Karpas-422 (cell line): ENCODE results near the gene SPATA6L. TPM values are rescaled to one million over a fixed set of nuclear protein-coding genes. Genes with fewer than 3 reads are reported as not detected.

ENCODE experiments used
- DNase-seq: peaks from one replicate; pipeline ENCODE4 v3.0.0-alpha.2; 2015
- H2AFZ ChIP-seq: fragments of 200-600 bp; sonication (generic); 2 replicates; pipeline ENCODE4 v1.6.1; 2014; ENCODE audit warnings: antibody characterized with exemption, low read length, mixed read lengths
- H3K27ac ChIP-seq: fragments of 200-600 bp; sonication (generic); 2 replicates; pipeline ENCODE4 v1.5.1; 2014; ENCODE audit warnings: mild to moderate bottlenecking, low read length, moderate library complexity
- H3K27me3 ChIP-seq: fragments of 200-600 bp; sonication (generic); 2 replicates; pipeline ENCODE4 v1.6.1; 2014; ENCODE audit warnings: low read length, mixed read lengths
- H3K36me3 ChIP-seq: fragments of 200-600 bp; sonication (generic); 2 replicates; pipeline ENCODE4 v1.6.1; 2014; ENCODE audit warnings: low read length, mixed read lengths; ENCODE audit not compliant: insufficient read depth
- H3K4me1 ChIP-seq: fragments of 200-600 bp; sonication (generic); 2 replicates; pipeline ENCODE4 v1.6.1; 2014; ENCODE audit warnings: mild to moderate bottlenecking, low read length, mixed read lengths
- H3K4me2 ChIP-seq: fragments of 200-600 bp; sonication (generic); 2 replicates; pipeline ENCODE4 v1.6.1; 2014; ENCODE audit warnings: low read length, low read depth, mild to moderate bottlenecking; ENCODE audit not compliant: poor library complexity, severe bottlenecking
- H3K4me3 ChIP-seq: fragments of 200-600 bp; sonication (generic); 2 replicates; pipeline ENCODE4 v1.5.1; 2014; ENCODE audit warnings: mild to moderate bottlenecking, antibody characterized with exemption, low read length, mixed read lengths
- H3K79me2 ChIP-seq: fragments of 200-600 bp; sonication (generic); 2 replicates; pipeline ENCODE4 v1.6.1; 2014; ENCODE audit warnings: mild to moderate bottlenecking, low read length, mixed read lengths
- H3K9ac ChIP-seq: fragments of 200-600 bp; sonication (generic); 2 replicates; pipeline ENCODE4 v1.6.0; 2014; ENCODE audit warnings: low read length
- H3K9me2 ChIP-seq: fragments of 200-600 bp; sonication (generic), shearing (Covaris generic); replicated peaks from 2 replicates; pipeline ENCODE4 v1.6.0; 2014; ENCODE audit warnings: mild to moderate bottlenecking, low read length, moderate library complexity; ENCODE audit not compliant: insufficient read depth
- H3K9me3 ChIP-seq: fragments of 300-700, 200-600 bp; sonication (generic); 2 replicates; pipeline ENCODE4 v1.6.1; 2014; ENCODE audit warnings: low read length, mixed read lengths
- H4K20me1 ChIP-seq: fragments of 200-600 bp; sonication (generic); 2 replicates; pipeline ENCODE4 v1.6.1; 2014; ENCODE audit warnings: mild to moderate bottlenecking, antibody characterized with exemption, low read length, low read depth; ENCODE audit not compliant: insufficient read depth
- total RNA-seq: library from RNA; depleted of rRNA; stranded (reverse); fragments of >200 nt; shearing (Covaris generic); gene quantifications from 2 replicates; pipeline ENCODE4 v1.2.3, GENCODE V29; 2014; ENCODE audit warnings: low replicate concordance

Gene SPATA6L
- total RNA-seq, 1 experiment from 2014 or later: 0.22 TPM

GRCh38 chr9:4596165-4596922 lies 69.9 kb downstream of the SPATA6L start:
- Histone ChIP-seq H3K27me3 (no peaks in the 10 kb centered on the region), H3K9me3 (no peaks in the 10 kb centered on the region), H2AFZ (no peak overlapping the region), H3K9me2 (no peaks in the 10 kb centered on the region), H3K79me2 (no peaks in the 10 kb centered on the region), H3K27ac (no peak overlapping the region), H3K4me2 (no peak overlapping the region), H3K4me3 (no peak overlapping the region), H3K9ac (no peak overlapping the region), H3K4me1 (no peaks in the 10 kb centered on the region), H3K36me3 (no peaks in the 10 kb centered on the region), H4K20me1 (no peaks in the 10 kb centered on the region)
- no peak for DNase-seq

- H3K4me1 ChIP-seq: no peaks in the 10 kb centered on the region
- H3K27ac ChIP-seq: no peak overlapping the region
- H3K4me2 ChIP-seq: no peak overlapping the region
Measured at GRCh38 chr9:4594994-4595393, 71.3 kb downstream of the SPATA6L start.

GRCh38 chr9:4594545-4594944 lies 71.7 kb downstream of the SPATA6L start:
- no peaks in the 10 kb centered on the region for H3K27me3 ChIP-seq

More at GRCh38 chr9:4594994-4595393, 71.3 kb downstream of the SPATA6L start:
- DNase-seq: no peak
- no peaks in the 10 kb centered on the region for H3K9me2 ChIP-seq
- no peak overlapping the region for H3K9ac ChIP-seq
- H4K20me1 ChIP-seq: no peaks in the 10 kb centered on the region
- H3K4me3 ChIP-seq: no peak overlapping the region
- no peaks in the 10 kb centered on the region for H3K79me2 ChIP-seq
- no peaks in the 10 kb centered on the region for H3K9me3 ChIP-seq
- H3K36me3 ChIP-seq: no peaks in the 10 kb centered on the region
- no peaks in the 10 kb centered on the region for H3K27me3 ChIP-seq
- H2AFZ ChIP-seq: no peak overlapping the region

GRCh38 chr9:4592886-4593285 lies 73.4 kb downstream of the SPATA6L start:
- Histone ChIP-seq H3K9me3 (no peaks in the 10 kb centered on the region), H2AFZ (no peak overlapping the region), H3K4me3 (no peak overlapping the region), H4K20me1 (no peaks in the 10 kb centered on the region), H3K27ac (no peak overlapping the region), H3K27me3 (no peaks in the 10 kb centered on the region), H3K36me3 (no peaks in the 10 kb centered on the region), H3K9ac (no peak overlapping the region), H3K4me1 (no peaks in the 10 kb centered on the region), H3K4me2 (no peak overlapping the region), H3K9me2 (no peaks in the 10 kb centered on the region), H3K79me2 (no peaks in the 10 kb centered on the region)
- DNase-seq: no peak

More at GRCh38 chr9:4594545-4594944, 71.7 kb downstream of the SPATA6L start:
- H3K9ac ChIP-seq: no peak overlapping the region
- H4K20me1 ChIP-seq: no peaks in the 10 kb centered on the region
- no peaks in the 10 kb centered on the region for H3K36me3 ChIP-seq
- DNase-seq: no peak
- H2AFZ ChIP-seq: no peak overlapping the region
- H3K4me1 ChIP-seq: no peaks in the 10 kb centered on the region
- H3K9me3 ChIP-seq: no peaks in the 10 kb centered on the region
- no peak overlapping the region for H3K27ac ChIP-seq
- no peaks in the 10 kb centered on the region for H3K9me2 ChIP-seq
- H3K4me3 ChIP-seq: no peak overlapping the region
- H3K4me2 ChIP-seq: no peak overlapping the region
- H3K79me2 ChIP-seq: no peaks in the 10 kb centered on the region

GRCh38 chr9:4592295-4592694 lies 74.0 kb downstream of the SPATA6L start:
- DNase-seq: no peak
- H3K9me3 ChIP-seq: no peaks in the 10 kb centered on the region
- H3K27me3 ChIP-seq: no peaks in the 10 kb centered on the region
- no peaks in the 10 kb centered on the region for H4K20me1 ChIP-seq
- no peaks in the 10 kb centered on the region for H3K9me2 ChIP-seq
- no peaks in the 10 kb centered on the region for H3K4me1 ChIP-seq
- no peaks in the 10 kb centered on the region for H3K79me2 ChIP-seq
- H3K4me3 ChIP-seq: no peak overlapping the region
- no peaks in the 10 kb centered on the region for H3K36me3 ChIP-seq
- no peak overlapping the region for H2AFZ ChIP-seq
- no peak overlapping the region for H3K9ac ChIP-seq
- H3K4me2 ChIP-seq: no peak overlapping the region
- no peak overlapping the region for H3K27ac ChIP-seq

GRCh38 chr9:4591123-4591500 lies 75.2 kb downstream of the SPATA6L start:
- Histone ChIP-seq H3K4me1 (no peaks in the 10 kb centered on the region), H3K27me3 (no peaks in the 10 kb centered on the region), H3K79me2 (no peaks in the 10 kb centered on the region), H3K4me2 (no peak overlapping the region), H3K36me3 (no peaks in the 10 kb centered on the region), H3K9ac (no peak overlapping the region), H2AFZ (no peak overlapping the region), H3K9me3 (no peaks in the 10 kb centered on the region), H4K20me1 (no peaks in the 10 kb centered on the region), H3K4me3 (no peak overlapping the region), H3K9me2 (no peaks in the 10 kb centered on the region), H3K27ac (no peak overlapping the region)
- no peak for DNase-seq

GRCh38 chr9:4590430-4591122 lies 75.7 kb downstream of the SPATA6L start:
- Histone ChIP-seq H3K27me3 (no peaks in the 10 kb centered on the region), H3K4me2 (no peak overlapping the region), H3K27ac (no peak overlapping the region), H3K4me3 (no peak overlapping the region), H3K4me1 (no peaks in the 10 kb centered on the region), H2AFZ (no peak overlapping the region), H3K36me3 (no peaks in the 10 kb centered on the region), H3K9me2 (no peaks in the 10 kb centered on the region), H3K79me2 (no peaks in the 10 kb centered on the region), H3K9me3 (no peaks in the 10 kb centered on the region), H3K9ac (no peak overlapping the region), H4K20me1 (no peaks in the 10 kb centered on the region)
- peak; percentile 25 for DNase-seq

GRCh38 chr9:4588721-4589120 lies 77.6 kb downstream of the SPATA6L start:
- H3K9ac ChIP-seq: no peak overlapping the region
- no peak overlapping the region for H3K4me3 ChIP-seq
- DNase-seq: no peak
- H3K4me1 ChIP-seq: no peaks in the 10 kb centered on the region
- no peaks in the 10 kb centered on the region for H3K27me3 ChIP-seq
- H2AFZ ChIP-seq: no peak overlapping the region
- H3K9me3 ChIP-seq: no peaks in the 10 kb centered on the region
- no peaks in the 10 kb centered on the region for H3K9me2 ChIP-seq
- no peaks in the 10 kb centered on the region for H4K20me1 ChIP-seq
- no peaks in the 10 kb centered on the region for H3K36me3 ChIP-seq
- no peak overlapping the region for H3K27ac ChIP-seq
- no peak overlapping the region for H3K4me2 ChIP-seq
- H3K79me2 ChIP-seq: no peaks in the 10 kb centered on the region
